NCI-H748 (cell line): ENCODE measurements around the gene C3orf52.
"Not testable (repeated sequence)": the region's sequence is repeated elsewhere in the genome, so short reads cannot be mapped to it uniquely, and the experiment has no call there.

Experiments
- DNase-seq: peaks from one replicate; lab custom pipeline; 2025; ENCODE audit not compliant: unreplicated experiment; lab: John Stamatoyannopoulos, UW

Gene C3orf52, protein sequence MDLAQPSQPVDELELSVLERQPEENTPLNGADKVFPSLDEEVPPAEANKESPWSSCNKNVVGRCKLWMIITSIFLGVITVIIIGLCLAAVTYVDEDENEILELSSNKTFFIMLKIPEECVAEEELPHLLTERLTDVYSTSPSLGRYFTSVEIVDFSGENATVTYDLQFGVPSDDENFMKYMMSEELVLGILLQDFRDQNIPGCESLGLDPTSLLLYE

DNA sequence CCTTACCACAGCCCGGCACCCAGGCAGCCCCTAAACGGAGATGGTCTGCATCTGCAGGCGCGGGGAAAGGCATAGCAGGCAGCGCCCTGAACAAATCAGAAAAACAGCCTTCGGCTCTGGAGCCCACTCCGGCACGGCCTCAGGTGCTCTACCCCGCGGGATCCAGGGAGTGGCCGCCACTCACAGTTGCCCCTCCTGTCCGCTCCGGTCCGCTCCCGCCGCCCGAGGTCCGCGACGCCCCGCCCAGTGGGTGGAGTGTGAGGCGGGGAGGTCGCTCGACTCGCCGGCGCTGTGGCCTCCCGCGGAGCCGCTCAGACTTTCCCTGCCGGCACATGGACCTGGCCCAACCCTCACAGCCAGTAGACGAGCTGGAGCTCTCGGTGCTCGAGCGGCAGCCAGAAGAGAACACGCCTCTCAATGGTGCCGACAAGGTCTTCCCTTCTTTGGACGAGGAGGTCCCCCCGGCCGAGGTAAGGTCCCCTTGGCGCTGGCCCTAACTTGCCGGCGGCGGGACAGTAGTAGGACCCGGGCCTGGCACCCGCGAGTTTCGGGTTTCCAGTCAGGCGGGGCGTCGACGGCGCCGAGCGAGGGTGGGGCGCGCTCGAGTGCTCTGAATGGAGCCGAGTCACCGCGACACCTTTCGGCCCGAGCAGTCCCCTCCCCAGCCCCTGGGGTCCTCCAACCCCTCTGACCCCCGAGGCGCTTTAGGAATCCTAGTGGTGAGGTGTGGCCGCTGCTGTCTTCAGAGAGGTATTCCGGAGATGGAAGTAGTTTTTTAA is at the start of gene C3orf52:
TSS of gene C3orf52 (plus strand) at position 314 of the 779 bp plus-strand sequence. CDS start at position 333, 19 bp downstream.
- DNase-seq, result peak; percentile 89

DNA sequence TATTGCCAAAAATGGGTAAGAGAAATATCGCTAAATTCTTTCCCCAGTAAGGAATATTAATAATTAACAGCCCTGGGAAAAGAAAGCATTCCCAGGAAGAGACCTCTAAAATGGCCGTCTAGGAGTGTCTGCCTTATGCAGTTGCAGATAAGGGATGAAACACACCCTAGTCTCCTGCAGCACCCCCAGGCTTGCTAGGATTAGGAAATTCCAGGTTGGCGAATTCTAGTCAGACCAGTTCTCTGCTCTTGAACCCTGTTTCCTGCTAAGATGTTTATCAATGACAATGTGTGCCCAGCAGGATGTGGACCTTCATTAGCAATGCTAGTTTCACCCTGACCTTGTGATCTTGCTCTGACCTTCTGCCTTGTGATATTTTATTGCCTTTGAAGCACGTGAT is 49.0 kb upstream of the C3orf52 start:
- DNase-seq, result not testable (repeated sequence)

DNA sequence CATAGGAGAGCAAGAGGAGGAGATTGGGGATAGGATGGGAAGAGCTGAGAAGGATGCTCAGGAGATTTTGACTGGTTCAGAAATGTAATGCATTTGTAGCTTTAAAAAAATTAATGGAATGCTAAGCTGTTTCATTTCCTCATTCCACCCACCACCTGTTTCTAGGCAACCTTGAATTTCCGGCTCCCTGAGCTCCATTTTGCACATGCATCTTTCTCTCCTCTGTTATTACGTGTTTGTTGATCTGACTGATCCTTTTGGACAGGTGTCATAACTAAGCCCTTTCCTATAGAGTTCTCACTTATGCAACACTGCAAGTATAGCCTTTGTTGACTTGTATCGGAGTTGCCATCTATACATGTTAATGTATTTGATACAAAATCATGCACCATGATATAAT is 47.3 kb upstream of the C3orf52 start:
- peak; percentile 26 for DNase-seq

DNA sequence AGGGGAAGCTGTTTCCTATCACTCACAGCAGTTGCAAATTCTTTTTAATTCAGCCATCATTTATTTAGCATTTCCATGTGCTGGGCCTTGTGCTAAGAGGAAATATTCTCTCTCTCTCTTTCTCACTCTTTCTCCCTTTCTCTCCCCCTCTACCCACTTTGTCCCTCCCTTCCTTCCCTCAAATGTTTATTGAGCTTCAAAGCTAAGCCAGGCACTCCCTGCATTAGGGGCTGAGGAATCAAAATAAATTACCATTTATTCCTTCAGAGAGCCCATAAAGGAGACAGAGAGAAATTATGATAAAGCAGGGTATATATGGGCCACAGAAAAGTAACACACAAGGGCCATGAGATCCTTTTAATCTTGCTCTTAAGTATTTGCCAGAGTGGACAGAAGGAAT is 44.9 kb upstream of the C3orf52 start:
- peak; percentile 4 for DNase-seq

DNA sequence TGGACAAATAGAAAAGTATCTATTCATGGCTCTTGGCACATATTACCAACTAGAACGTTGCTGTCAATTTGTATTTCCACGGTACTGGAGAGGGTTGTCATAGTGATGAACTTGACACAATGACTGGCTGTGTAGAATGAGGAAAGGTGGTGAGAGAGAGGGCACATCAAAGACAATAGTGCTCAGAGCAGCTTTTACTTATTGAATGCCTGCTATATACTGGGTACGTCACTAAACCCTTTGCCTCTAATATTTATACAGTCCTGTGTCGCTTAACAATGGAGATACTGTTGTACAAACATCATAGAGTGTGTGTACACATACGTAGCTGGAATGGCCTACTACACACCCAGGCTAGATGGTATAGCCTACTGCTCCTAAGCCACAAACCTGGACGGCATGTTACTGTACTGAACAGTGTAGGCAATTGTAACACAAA is 43.3 kb upstream of the C3orf52 start:
- peak; percentile 99 for DNase-seq

DNA sequence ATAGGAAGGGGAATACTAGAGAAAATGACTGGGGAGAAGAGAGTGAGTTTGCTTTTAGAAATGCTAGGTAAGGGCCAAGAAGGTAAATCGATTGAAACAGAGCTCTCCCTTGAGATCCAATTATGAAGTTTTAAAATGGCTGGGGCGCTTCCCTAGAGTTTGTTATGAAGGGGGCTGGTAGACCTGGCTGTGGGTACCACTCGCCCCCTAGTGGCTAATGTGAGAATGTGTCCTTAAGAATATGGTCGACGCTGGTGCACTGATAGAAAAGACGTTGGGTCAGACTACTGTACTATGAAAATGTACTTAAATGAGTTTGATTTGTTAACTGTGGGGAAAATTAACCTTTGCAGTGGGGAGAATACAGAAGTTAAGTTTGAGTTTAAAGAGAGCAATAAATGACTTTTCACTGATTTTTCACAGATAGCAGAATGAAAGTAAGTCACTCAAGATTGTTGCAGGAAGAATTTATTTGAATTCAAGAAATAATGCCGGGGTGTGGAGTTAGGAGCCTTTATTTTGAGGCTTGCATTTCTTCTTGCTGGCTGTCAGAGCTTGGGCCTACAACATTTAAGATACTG is 42.5 kb upstream of the C3orf52 start:
- DNase-seq, result peak; percentile 86

DNA sequence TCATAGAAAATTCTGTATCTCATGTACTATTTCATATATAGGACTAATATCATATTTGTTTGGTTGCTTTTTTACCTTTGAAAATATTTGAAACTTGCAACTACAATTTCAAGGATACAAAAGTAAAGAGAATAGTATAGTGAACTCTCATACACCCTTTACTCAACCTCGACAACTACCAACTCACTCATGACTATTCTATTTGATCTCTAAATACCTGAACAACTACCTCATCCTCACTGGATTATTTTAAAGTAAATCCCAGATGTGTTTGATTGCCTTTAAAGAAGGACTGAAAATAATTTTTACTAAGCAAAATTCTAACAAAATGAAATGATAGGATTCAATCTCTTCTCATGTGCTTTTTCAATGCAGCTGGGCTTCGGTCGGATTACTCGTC is 39.6 kb upstream of the C3orf52 start:
- no peak for DNase-seq

DNA sequence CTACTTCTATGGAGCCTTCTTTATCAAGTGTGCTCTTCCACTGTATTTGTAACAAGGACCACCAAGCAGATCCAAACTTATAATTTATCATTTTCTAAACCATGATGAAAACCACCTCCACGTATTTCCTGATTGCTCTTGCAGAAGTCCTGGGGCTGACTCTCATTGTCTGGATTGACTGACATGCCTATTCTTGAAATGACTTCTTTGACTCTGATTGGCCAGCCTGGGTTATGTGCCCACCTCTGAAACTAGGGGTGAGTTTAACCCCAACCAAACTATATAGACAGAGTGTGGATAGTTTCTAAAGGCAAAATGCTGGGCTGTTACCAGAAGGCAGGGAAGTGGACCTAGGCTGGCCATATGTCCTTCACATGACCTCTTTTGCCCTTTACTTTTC is 38.9 kb upstream of the C3orf52 start:
- DNase-seq, result no peak

DNA sequence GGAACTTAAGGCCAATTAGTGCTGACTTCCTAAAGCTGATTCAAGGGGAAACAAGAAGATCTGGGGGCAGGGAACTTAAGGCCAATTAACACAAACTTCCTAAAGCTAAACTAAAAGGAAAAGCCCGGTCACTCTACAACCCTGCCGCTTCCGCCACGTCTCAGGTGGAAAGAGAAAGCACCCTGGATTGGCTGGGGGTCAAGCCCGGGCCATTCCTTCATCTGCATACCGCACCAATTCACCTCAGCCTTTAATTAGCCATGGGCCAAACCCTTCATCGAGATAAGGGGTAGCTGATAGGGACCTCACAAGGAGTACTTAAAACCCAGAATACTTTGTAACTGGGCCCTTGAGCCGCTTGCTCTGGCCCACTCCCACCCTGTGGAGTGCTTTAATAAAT is 37.3 kb upstream of the C3orf52 start:
- no peak for DNase-seq

DNA sequence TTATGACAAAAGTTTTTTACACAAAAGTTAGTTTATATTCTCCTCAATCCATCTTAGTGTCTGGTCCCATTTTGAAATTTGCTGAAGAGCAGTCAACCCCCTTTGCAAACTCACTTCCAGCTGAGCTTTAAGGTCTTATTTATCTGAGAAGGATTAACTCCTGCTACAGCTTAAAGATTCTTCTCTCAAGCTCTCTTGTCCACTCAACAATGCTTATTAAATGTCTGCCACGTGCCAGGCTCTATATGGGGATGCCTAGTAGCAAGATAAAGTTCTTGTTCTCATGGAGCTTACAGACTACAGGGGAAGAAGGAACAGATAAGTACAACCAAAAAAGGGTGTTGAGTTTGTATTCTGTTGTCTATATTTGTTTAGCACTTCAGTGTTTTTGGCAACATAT is 33.0 kb upstream of the C3orf52 start:
- DNase-seq, result no peak

DNA sequence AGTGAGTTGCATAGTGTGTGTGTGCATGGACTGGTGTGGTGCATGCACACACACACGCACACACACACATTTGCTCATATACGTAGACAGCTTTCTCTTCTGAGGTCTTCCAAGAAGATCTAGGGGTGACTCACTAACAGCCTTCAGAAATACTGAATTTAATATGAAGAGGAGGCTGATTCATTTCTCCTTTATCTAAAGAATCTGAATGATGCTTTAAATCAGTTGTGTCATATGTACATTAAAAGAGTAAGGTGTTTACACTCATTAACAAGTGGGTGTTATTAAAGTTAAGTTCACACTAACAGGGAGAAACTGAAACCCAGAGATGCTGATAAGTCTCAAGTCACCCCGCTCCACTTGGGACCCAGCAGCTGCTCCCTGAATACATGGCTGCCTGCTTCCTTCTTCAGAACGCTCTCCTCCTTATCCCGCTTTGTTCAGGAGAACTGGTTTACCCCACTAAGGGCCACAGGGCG is 29.7 kb upstream of the C3orf52 start:
- no peak for DNase-seq

DNA sequence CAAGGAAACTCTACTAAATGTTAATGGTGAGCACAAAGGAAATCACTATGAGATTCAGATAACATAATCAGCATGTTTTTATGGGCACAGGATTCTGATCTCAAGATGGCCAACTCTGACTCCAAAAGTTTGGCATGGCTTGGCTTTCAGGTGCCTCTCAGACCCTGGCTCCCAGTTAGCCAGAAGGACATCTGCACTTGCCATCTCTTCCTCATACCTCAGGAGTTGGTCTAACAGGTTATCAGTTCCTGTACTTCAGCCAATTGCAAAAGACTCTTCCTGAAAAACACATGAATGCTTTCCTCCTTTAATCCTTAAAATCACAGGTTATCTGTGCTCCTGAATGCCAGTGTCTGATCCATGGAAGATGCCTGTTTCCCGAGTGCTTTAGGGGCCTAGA is 26.7 kb upstream of the C3orf52 start:
- DNase-seq, result no peak

DNA sequence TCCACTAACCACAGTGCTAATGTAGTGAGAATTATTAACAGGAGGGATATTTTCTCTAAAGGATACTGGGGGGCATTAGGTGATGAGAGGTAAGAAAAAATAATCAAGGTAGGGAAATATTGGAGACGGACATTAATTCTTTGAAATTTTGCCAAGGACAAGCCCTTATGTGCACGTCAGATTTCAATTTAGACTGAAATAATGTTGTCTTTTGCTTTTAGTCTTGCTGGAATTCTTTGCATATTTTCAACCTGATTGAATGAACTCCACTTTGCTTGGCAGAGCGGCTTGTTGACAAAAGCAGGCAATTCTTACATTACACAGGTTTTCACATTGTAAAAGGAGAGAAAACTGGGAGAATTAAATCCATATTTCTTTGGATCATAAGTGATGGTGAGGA is 25.0 kb upstream of the C3orf52 start:
- DNase-seq, result no peak

DNA sequence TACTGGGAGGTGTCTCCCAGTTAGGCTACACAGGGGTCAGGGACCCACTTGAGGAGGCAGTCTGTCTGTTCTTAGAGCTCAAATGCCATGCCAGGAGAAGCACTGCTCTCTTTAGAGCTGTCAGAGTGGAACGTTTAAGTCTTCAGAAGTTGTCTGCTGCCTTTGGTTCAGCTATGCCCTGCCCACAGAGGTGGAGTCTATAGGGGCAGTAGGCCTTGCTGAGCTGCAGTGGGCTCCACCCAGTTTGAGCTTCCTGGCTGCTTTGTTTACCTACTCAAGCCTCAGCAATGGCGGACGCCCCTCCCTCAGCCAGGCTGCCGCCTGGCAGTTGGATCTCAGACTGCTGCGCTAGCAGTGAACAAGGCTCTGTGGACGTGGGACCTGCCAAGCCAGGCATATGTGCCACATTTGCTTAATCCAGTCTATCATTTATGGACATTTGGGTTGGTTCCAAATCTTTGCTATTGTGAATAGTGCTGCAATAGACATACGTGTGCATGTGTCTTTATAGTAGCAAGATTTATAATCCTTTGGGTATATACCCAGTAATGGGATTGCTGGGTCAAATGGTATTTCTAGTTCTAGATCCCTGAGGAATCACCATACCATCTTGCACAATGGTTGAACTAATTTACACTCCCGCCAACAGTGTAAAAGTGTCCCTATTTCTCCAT is 13.7 kb upstream of the C3orf52 start:
- DNase-seq, result peak; percentile 65

DNA sequence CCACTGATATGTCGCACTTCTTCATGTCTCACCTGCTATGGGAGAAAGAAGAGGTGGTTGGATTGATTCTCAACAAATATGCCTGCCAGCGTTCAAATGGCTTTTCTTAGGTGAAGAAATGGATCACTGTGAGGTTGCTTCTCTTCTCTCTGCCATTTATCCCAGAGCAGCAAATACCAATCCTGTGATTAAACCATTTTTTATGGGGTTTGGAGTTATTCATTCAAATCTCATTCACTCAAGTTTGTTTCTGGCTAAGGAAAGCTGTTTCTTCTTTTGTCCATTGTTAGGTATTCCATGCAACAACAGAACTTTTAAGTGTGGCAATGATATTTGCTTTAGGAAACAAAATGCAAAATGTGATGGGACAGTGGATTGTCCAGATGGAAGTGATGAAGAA is 12.2 kb upstream of the C3orf52 start:
- no peak for DNase-seq

DNA sequence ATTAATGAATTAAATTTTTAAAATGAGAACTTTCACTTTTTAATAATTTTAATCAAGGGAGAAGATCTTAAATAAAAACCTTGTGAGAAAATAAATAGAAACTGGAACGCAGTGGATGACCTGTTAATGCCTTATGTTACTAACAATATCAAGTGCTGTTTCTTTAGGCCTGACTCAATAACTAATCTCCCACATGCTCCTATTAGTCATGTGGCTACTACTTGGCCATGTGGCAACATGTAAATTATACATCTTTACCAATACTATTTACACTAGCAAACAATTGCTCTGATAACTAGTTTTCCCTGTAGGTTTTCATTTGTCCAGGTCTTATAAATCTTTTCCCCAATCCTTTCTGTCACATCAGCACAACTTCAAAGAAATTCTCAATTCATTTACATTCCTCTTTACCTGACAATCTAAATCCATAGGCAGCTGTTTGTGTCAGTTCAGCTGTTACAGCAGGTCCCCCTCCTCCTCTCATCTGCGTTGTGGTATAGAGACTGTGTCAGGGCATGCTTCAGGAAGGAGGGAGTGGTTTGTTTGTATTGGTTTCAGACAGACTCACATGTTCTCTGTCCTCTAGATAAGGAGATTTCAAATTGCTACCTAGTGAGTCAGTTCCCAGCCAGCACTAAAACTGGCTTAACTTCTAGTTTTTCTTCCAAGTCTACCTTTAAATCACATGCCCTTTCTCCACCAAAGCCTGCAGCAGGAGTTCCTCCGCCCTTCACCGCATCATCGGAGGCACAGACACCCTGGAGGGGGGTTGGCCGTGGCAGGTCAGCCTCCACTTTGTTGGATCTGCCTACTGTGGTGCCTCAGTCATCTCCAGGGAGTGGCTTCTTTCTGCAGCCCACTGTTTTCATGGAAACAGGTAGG is 11.3 kb upstream of the C3orf52 start:
- DNase-seq, result peak; percentile 83

DNA sequence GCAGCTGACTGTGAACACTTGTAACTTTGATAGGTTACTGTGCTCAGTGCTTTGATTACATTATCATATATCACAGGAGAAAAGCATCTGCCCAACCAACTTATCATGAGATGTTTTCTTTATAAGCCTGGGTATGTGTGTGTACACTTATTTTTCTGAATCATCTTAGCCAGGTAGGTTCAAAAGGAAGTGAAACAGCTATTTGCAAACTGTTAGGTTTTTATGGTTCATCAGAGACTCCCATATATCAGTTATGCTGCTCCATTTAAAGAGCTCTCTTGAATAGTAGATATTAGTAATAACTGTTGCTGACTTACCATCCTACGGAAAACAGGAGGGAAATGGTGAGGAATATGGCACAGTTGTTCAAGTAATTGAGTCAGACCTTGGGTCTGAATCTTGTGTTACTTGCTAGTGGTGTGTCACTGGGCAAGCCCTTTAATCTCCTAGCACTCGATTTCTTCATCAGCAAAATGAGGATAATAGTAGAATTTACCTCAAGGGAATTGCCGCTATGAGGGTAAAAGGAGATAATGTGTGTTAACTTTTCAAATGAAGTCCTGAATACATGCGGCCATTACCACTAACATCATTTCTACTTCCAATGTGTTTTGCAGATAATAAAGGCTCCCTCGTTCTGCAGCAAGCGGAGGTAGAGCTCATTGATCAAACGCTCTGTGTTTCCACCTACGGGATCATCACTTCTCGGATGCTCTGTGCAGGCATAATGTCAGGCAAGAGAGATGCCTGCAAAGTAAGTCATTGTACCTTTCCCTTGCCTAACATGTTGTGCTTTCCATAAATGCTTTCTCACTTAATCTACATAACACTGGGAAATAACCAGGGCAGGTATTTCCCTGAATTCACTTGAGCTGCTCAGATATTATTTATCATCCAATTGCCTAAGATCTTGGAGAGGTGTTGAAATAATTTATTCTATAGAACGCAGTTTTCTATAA is 7.8 kb upstream of the C3orf52 start:
- DNase-seq, result no peak

DNA sequence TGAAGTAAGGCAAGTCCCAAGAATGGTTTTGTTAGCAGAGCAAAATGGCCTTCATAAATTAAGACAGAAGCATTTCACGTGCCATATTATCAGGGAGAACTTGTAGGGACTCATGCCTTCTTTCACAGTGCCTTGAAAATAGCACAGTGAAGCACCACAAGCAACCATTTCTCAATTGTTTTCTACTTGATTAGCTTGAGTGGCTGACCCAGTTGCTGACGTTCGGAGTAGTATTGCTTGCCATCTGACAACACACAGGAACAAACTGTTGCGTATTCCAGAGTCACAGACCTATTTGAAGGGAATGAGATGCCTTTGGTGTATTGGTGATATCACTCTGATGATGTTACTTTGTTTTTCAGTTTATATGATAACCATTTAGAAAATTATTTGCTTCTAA is 3.0 kb upstream of the C3orf52 start:
- DNase-seq, result no peak

DNA sequence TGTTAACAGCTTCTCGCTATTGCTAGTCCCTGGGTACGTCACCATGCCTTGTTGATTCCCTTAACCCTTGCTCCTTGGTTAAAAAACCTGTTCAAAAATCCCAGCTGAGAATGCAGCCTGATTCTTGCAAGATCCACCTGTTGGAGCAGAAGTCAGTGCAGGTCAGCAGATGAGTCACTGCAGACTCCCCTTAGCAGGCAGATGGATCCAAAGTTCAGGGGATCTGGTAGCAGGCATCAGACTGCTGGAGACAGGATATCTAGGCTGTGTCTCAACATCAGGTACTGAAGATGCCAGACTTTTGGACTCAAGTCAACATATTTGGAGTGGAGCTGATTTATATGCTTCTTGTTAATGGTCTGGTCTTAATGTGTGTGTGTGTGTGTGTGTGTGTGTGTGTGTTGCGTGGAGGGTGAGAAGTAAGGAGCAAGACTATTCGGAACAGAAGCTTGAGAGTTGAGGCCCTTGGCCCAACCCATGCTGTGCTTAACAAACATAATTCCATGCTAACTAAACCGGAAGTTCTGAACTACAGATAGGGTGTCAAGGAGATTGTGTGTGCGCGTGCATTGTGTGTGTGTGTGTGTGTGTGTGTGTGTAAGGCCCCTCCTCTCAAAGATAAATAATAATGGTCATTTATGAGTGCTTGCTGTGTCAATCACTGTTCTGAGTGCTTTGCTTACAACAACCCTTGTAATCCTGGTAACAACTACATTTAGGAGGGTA is 1.0 kb upstream of the C3orf52 start:
- DNase-seq, result peak; percentile 29
